Peyer's patch (tissue), 4 donors: ENCODE data around the gene MT4.

ENCODE experiments used
- POLR2A ChIP-seq, 2 donors: fragments of 450-650 bp; IDR thresholded peaks; one replicate each; pipeline ENCODE4 v1.5.1; 2017; ENCODE audit warnings: antibody characterized with exemption in 2 of 2, mild to moderate bottlenecking in 2 of 2, moderate library complexity in 2 of 2
- TF ChIP-seq, protein P1 (sequence below), 6 experiments: fragments of 450-650 bp in 4 of 6; fragments of 200-600 bp in 2 of 6; sonication (generic) in 1 of 6; IDR thresholded peaks; one replicate each; pipeline ENCODE4 v1.5.1; 2017 to 2019; ENCODE audit warnings: antibody characterized with exemption in 6 of 6, mild to moderate bottlenecking in 3 of 6, moderate library complexity in 1 of 6

DNA sequence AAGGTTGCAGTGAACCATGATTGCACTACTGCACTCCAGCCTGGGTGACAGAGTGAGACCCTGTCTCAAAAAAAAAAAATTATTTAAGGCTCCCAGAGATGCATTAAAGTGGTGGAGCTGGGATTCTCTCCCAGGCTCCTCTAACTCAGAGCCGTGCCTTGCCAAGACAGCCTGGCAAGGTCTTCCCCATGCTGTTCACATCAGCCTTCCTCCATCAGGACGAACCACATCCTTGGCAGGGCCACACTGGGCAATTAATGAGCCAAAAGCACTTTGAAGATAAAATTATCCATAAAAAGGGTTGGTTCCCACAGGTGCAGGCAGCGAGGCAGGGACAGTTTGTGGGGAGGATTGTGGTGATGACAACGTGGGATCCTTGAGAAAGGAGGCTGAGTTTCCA, 25.2 kb upstream of the MT4 start:
- TF ChIP-seq POLR2A (IDR thresholded peaks at IDR 0.05): no peak
- TF ChIP-seq, protein P1, sequence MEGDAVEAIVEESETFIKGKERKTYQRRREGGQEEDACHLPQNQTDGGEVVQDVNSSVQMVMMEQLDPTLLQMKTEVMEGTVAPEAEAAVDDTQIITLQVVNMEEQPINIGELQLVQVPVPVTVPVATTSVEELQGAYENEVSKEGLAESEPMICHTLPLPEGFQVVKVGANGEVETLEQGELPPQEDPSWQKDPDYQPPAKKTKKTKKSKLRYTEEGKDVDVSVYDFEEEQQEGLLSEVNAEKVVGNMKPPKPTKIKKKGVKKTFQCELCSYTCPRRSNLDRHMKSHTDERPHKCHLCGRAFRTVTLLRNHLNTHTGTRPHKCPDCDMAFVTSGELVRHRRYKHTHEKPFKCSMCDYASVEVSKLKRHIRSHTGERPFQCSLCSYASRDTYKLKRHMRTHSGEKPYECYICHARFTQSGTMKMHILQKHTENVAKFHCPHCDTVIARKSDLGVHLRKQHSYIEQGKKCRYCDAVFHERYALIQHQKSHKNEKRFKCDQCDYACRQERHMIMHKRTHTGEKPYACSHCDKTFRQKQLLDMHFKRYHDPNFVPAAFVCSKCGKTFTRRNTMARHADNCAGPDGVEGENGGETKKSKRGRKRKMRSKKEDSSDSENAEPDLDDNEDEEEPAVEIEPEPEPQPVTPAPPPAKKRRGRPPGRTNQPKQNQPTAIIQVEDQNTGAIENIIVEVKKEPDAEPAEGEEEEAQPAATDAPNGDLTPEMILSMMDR (IDR thresholded peaks at IDR 0.05): no peak
